Fibroblast of peridontal ligament (primary cell): ENCODE measurements around the gene TP53I13.
"Not testable (repeated sequence)": the region's sequence is repeated elsewhere in the genome, so short reads cannot be mapped to it uniquely, and the experiment has no call there.

Experiments used
- DNase-seq: peaks from one replicate; pipeline ENCODE4 v3.0.0-alpha.2; 2010; ENCODE audit errors: extremely low read depth

Gene TP53I13, protein sequence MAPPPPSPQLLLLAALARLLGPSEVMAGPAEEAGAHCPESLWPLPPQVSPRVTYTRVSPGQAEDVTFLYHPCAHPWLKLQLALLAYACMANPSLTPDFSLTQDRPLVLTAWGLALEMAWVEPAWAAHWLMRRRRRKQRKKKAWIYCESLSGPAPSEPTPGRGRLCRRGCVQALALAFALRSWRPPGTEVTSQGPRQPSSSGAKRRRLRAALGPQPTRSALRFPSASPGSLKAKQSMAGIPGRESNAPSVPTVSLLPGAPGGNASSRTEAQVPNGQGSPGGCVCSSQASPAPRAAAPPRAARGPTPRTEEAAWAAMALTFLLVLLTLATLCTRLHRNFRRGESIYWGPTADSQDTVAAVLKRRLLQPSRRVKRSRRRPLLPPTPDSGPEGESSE

DNA sequence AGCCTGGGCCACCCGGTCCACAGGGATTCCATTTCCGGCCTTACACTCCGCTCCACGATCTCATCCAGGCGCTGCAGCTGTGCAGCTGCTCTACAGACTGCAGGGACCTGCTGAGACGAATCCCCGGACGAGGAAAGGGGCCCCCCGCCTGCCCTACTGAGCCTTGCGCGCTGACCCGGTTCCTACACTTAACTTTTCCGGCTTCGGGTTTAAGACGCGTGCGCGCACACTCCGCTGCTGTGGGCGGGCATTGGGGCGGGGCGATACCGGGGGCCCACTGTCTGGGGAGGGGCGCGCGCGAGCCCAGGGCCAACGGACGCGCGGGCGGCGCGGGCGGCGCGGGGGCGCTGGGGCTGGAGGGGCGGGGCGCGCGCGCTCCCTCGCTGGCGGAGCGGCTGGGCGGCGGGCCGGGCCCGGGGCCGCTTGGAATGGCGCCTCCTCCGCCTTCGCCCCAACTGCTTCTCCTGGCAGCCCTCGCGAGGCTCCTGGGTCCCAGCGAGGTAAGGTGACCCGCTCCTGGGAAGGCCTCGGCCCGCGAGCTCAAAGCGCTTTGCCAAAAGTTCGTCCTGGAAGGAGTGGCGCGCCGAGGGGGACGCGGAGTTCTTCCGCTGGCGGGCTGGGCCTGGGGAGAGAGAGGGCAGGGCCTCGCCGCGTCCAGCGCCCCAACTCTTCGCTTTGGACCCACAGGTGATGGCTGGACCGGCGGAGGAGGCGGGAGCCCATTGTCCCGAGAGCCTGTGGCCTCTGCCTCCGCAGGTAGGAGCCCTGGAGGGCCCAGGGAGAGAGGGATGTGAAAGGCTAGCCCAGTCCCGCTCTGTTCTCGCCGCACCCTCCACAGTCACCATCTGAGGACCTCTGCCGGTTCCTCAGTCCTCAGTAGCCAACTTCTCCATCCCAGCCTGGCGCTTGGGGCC lies at the start of gene TP53I13:
TSS of gene TP53I13 (plus strand) at position 371 of the 914 bp plus-strand sequence. CDS start at position 429, 58 bp downstream.
- DNase-seq, result peak; percentile 71

DNA sequence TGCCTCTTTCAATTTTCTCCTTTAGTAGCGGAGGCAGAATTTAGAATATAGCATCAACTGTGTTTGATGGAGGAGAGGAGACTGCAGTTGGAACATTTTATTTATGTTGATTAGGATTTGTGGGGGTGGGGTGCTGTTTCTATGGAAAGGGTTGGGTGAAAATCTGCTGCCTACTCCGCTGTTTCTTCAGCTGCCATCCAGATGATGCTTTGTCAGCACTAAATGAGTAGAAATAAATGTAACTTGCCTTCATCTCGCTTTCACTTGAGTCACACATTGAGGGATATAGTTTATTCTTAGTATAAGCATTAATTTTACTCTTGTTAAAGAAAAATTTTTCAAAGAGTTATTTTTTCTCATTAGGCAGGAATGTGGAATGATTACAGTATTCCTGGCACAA lies 43.8 kb upstream of the TP53I13 start:
- DNase-seq, result no peak

- no peak for DNase-seq
These were observed 42.2 kb upstream of the TP53I13 start for GRCh38 chr17:29526322-29526721.

GRCh38 chr17:29533976-29534375 lies 34.5 kb upstream of the TP53I13 start:
- no peak for DNase-seq

- DNase-seq, result no peak
These were observed 24.4 kb upstream of the TP53I13 start for GRCh38 chr17:29544066-29544465.

- peak; percentile 21 for DNase-seq
These were observed 22.4 kb upstream of the TP53I13 start for GRCh38 chr17:29546085-29546484.

GRCh38 chr17:29546830-29547229 lies 21.7 kb upstream of the TP53I13 start:
- DNase-seq, result peak; percentile 35

GRCh38 chr17:29549177-29549923 lies 19.2 kb upstream of the TP53I13 start:
- peak; percentile 80 for DNase-seq

DNA sequence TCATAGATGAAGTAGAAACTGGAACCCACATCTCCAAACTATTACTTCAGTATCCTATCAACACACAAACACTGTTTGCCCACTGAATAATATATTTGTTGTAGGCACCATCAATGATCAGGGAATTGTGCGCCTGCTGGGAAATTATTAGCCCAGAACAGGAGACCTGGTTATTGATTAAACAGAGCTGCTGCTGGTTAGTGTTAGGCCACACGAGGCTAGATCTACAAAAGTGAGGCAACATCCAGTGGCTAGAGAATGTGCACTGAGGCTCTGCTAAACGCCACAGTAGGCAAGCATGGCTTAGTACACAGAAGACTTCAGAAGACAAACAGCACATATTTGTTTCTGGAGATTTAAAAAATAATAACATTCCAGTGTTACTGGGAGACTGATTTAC lies 12.7 kb upstream of the TP53I13 start:
- no peak for DNase-seq

- no peak for DNase-seq
These were observed 11.3 kb upstream of the TP53I13 start for GRCh38 chr17:29557085-29557738.

DNA sequence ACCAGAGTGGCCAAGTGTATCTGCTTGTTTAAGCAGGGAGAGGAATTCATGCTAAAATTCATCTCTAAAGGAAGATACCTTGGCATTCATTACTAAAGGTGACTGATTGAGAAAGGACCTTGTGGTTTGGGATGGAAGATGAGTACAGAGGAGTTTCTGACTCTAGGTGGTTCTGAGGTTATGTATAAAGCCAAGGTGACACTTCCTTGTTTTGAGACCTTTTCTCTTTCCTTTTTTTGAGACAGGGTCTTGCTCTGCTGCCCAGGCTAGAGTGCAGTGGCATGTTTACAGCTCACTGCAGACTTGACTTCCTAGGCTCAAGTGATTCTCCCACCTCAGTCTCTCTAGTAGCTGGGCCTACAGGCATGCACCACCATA lies 10.8 kb upstream of the TP53I13 start:
- no peak for DNase-seq

- not testable (repeated sequence) for DNase-seq
These were observed 10.4 kb upstream of the TP53I13 start for GRCh38 chr17:29558139-29558538.

GRCh38 chr17:29559640-29560039 lies 8.9 kb upstream of the TP53I13 start:
- DNase-seq, result no peak

- DNase-seq, result no peak
These were observed 8.2 kb upstream of the TP53I13 start for GRCh38 chr17:29560316-29560715.

DNA sequence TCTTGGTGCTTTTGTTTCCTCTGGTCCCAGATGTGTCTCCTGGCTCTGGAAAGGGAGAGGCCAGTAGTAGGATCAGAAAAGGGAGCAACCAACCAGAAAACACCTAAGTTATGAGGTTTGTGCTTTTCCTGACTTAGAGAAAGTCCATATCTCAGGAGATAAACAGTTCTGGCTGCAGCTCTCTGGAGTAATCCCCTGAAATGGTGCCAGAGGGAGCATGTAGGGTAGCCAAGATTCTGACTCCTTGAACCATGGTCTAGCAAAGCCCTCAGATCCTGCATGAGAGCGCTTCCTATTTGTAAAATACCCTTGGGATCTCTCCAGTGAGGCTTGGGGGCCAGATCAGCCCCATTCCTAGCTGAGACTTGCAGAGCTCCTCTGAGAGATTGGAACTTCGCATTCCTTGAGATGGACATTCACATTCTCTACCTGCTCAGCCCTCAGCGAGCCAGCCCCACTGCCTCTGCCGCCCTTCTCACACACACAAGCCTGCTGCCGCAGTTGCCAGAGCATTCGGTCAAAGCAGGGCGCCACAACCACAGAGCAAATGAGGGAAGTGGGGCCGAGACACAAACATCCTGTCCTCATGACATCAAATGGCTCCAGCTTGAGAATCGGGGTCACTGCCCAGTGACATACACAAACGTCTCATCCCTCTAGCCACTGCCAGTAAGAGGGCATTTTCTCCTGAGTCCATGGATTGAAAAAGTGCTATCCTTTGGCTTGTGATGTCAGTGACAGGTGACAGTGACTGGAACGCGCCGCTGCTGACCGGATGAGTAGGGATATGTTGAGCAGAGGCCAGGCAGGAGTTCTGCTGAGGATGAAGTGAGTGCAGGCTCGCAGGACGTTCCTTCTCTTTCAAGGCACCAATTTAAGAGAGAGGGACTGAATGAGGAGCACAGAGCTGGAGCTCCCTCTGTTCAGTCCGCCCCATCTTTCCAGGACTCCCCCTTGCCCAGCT lies 6.7 kb upstream of the TP53I13 start:
- DNase-seq, result no peak

DNA sequence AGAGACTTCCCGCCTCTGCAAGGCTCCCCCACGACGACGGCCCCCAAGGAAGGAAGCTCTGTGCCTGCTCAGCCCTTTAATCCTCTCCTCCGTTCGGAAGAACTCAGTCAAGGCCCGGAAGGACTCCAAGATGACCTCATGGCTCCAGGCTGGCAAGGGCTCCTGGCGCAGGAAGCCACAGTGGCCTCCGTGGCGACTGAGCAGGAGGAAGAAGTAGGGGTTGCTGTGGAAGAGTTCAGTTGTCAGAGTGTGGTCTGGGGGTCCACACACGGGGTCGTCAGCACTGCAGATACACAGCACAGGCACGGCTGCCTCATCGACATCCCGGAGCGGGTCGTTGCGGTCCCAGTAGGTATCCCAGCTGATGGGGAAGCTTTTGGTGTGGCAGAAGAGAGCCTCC lies 5.9 kb upstream of the TP53I13 start:
- DNase-seq, result no peak

GRCh38 chr17:29563816-29564215 lies 4.7 kb upstream of the TP53I13 start:
- no peak for DNase-seq

- DNase-seq, result no peak
These were observed 2.6 kb upstream of the TP53I13 start for GRCh38 chr17:29565643-29566472.
